ENCODE measurements around the gene LDB3.

The LDB3 gene

DNA sequence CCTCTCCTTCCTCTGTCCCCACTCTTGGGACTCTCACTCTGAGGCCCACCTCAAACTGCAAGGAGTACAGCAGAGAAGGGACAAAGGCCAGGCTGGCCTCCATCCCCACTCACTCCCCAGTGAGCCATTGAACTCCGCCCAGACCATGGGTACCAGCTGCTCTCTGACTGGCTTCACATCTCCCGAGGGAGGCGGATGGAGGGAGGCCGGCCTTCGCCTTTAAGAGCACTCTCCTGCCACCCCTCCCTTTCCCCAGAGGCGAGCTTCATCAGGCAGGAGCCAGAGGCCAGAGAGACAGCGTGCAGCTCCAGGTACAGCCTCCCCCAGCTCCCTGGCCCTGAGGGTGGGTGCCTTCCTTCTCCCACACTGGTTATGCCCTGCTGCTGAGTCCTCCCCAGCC, 1.8 kb upstream of the LDB3 start:
- TF ChIP-seq, protein P1, sequence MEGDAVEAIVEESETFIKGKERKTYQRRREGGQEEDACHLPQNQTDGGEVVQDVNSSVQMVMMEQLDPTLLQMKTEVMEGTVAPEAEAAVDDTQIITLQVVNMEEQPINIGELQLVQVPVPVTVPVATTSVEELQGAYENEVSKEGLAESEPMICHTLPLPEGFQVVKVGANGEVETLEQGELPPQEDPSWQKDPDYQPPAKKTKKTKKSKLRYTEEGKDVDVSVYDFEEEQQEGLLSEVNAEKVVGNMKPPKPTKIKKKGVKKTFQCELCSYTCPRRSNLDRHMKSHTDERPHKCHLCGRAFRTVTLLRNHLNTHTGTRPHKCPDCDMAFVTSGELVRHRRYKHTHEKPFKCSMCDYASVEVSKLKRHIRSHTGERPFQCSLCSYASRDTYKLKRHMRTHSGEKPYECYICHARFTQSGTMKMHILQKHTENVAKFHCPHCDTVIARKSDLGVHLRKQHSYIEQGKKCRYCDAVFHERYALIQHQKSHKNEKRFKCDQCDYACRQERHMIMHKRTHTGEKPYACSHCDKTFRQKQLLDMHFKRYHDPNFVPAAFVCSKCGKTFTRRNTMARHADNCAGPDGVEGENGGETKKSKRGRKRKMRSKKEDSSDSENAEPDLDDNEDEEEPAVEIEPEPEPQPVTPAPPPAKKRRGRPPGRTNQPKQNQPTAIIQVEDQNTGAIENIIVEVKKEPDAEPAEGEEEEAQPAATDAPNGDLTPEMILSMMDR (IDR thresholded peaks at IDR 0.05): no peak
- no peak overlapping the region for H2AFZ ChIP-seq
- no peaks in the 10 kb centered on the region for H3K36me3 ChIP-seq (ENCODE audit: control insufficient read depth, insufficient read depth, low read length)
- no peaks in the 10 kb centered on the region for H3K9me3 ChIP-seq (ENCODE audit: control insufficient read depth, low read length)
- H3K4me3 ChIP-seq (ENCODE audit: low read depth, low read length): no peak overlapping the region
- H3K79me2 ChIP-seq: no peaks in the 10 kb centered on the region
- peaks cover 2% of the 10 kb centered on the region for H3K4me1 ChIP-seq
- no peaks in the 10 kb centered on the region for H3K27me3 ChIP-seq (ENCODE audit: control insufficient read depth, insufficient read depth, low read length)
- no peak overlapping the region for H3K9ac ChIP-seq
- H3K27ac ChIP-seq: no peak overlapping the region
- no peak overlapping the region for H3K4me2 ChIP-seq (ENCODE audit: low read length)

DNA sequence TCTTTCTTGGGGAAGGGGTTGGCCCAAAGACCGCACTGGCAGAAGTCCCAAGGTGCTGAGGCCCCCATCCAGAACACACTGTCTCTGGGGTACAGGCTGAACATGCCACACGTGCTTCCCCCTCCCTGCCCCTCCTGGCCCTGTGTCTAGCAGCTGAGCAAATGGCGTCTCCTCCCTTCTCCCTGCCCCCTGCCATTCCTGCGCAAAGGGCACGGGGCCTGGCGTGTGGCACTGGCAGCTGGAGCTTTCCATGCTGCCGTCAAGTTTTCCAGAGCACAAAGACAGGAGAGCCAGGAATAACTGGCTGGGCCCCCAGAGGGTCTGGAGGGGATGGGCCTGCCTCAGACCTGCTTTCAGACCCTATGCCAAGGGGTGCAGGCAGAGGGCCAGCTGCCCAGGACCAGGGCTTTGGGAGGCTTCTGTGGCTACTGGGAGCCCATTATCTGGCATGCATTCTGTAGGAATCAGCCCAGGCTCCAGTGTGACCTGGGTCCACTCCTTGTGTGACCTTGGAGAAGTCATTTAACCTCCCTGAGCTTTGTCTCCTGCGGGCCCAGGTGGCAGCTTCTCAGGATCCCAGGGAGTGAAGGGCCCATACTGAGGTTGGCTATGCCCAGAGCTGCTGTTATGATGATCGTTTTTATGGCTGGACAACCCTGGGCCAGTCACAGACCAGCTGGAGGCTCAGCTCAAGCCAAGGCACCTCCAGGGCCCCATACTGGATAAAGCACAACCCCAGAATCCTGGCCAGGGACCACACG, 710 bp upstream of the LDB3 start:
- Histone ChIP-seq H3K4me3 (ENCODE audit: low read depth, low read length) (no peak overlapping the region), H3K79me2 (no peaks in the 10 kb centered on the region), H3K9me3 (ENCODE audit: control insufficient read depth, low read length) (no peaks in the 10 kb centered on the region), H2AFZ (no peak overlapping the region), H3K27me3 (ENCODE audit: control insufficient read depth, insufficient read depth, low read length) (no peaks in the 10 kb centered on the region), H3K9ac (no peak overlapping the region), H3K36me3 (ENCODE audit: control insufficient read depth, insufficient read depth, low read length) (no peaks in the 10 kb centered on the region), H3K4me1 (peaks cover 2% of the 10 kb centered on the region), H3K4me2 (ENCODE audit: low read length) (no peak overlapping the region), H3K27ac (no peak overlapping the region)
- TF ChIP-seq, protein P1 (IDR thresholded peaks at IDR 0.05): no peak

DNA sequence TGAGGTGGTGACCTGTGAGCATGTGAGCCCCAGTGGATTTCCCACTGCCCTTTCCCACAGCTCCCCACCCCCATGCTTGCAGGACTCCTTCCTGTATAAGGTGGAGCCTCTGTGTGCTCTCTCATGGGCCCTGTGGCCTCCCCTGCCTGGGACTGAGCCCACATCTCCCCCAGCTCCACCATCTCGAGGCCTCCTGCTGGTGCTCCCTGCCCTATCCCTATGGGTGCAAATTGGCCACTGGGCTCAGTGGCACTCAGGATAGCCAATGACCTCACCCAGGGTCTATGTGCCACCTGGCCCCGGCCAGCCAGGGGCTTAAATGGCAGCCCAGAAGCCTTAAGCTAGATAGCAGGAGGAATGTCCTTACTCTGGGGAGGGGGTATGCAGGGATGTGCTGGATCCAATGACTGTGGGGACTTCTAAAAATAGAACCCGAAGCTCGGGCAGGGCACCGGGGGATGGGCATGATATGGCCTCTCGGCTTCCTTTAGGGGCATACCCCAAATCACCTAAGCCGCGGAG, 2.0 kb downstream of the LDB3 start:
- H3K4me3 ChIP-seq (ENCODE audit: low read depth, low read length): no peak overlapping the region
- H3K36me3 ChIP-seq (ENCODE audit: control insufficient read depth, insufficient read depth, low read length): no peaks in the 10 kb centered on the region
- no peaks in the 10 kb centered on the region for H3K9me3 ChIP-seq (ENCODE audit: control insufficient read depth, low read length)
- H3K4me1 ChIP-seq: peaks cover 2% of the 10 kb centered on the region
- TF ChIP-seq, protein P1 (IDR thresholded peaks at IDR 0.05): no peak
- H3K9ac ChIP-seq: no peak overlapping the region
- no peaks in the 10 kb centered on the region for H3K79me2 ChIP-seq
- no peaks in the 10 kb centered on the region for H3K27me3 ChIP-seq (ENCODE audit: control insufficient read depth, insufficient read depth, low read length)
- no peak overlapping the region for H2AFZ ChIP-seq
- H3K27ac ChIP-seq: no peak overlapping the region
- H3K4me2 ChIP-seq (ENCODE audit: low read length): no peak overlapping the region

DNA sequence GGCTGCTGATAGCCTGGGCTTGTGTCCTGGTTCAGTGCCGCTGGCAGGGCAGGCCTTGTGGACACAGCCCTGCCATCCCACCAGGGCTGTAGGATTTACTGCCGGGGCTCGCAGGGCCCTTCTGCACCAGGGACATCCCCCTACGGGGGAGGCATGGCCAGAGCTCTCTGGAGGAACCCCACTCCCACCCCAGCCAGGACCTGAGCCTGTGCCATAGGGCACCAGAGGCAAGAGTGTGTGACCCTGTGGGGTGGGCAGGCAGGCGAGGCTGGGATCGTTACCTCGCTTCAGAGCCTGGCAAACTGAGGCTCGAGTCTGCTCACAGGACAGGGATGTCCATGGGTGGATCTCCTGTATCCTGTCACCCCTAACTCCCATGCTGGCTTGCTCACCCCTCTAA, 2.6 kb downstream of the LDB3 start:
- TF ChIP-seq, protein P1 (IDR thresholded peaks at IDR 0.05): no peak
- no peaks in the 10 kb centered on the region for H3K9me3 ChIP-seq (ENCODE audit: control insufficient read depth, low read length)
- no peak overlapping the region for H2AFZ ChIP-seq
- H3K9ac ChIP-seq: no peak overlapping the region
- H3K4me3 ChIP-seq (ENCODE audit: low read depth, low read length): no peak overlapping the region
- no peaks in the 10 kb centered on the region for H3K27me3 ChIP-seq (ENCODE audit: control insufficient read depth, insufficient read depth, low read length)
- H3K4me1 ChIP-seq: peaks cover 2% of the 10 kb centered on the region
- no peak overlapping the region for H3K27ac ChIP-seq
- no peaks in the 10 kb centered on the region for H3K79me2 ChIP-seq
- no peak overlapping the region for H3K4me2 ChIP-seq (ENCODE audit: low read length)
- no peaks in the 10 kb centered on the region for H3K36me3 ChIP-seq (ENCODE audit: control insufficient read depth, insufficient read depth, low read length)

DNA sequence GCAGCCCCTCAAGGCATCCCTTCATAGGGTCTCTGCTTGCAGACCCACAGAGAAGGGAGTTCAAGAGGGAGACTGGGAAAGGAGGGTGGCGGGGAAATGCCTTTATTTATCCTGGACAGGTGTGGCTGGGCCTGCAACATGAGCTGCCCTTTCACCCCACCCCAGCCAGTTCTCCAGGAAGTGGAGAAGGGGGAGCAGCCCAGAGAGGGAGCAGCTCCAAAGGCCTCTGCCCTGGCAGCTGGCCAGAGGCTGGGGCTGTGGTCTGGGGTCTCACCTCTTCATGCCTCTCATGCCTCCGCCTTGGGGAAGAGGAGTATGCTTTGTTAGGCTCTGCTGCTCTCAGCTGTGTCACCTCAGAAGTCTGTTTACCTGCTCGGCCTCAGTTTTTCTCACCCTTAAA, 3.1 kb downstream of the LDB3 start:
- TF ChIP-seq, protein P1 (IDR thresholded peaks at IDR 0.05): no peak
- Histone ChIP-seq H3K36me3 (ENCODE audit: control insufficient read depth, insufficient read depth, low read length) (no peaks in the 10 kb centered on the region), H3K4me3 (ENCODE audit: low read depth, low read length) (no peak overlapping the region), H3K79me2 (no peaks in the 10 kb centered on the region), H3K27me3 (ENCODE audit: control insufficient read depth, insufficient read depth, low read length) (no peaks in the 10 kb centered on the region), H2AFZ (no peak overlapping the region), H3K4me2 (ENCODE audit: low read length) (no peak overlapping the region), H3K4me1 (peaks cover 2% of the 10 kb centered on the region), H3K9me3 (ENCODE audit: control insufficient read depth, low read length) (no peaks in the 10 kb centered on the region), H3K9ac (no peak overlapping the region), H3K27ac (no peak overlapping the region)
